Stimulated activated CD4-positive, alpha-beta T cell treated with anti-CD3 and anti-CD28 coated beads, Interleukin-12 subunit alpha, Interleukin-12 subunit beta, amount 100 ng/mL, for 4 hours (primary cell): ENCODE measurements around the gene SEC11C.

Experiments
- DNase-seq: peaks from one replicate; pipeline ENCODE4 v3.0.0-alpha.2; 2020

Gene SEC11C

DNA sequence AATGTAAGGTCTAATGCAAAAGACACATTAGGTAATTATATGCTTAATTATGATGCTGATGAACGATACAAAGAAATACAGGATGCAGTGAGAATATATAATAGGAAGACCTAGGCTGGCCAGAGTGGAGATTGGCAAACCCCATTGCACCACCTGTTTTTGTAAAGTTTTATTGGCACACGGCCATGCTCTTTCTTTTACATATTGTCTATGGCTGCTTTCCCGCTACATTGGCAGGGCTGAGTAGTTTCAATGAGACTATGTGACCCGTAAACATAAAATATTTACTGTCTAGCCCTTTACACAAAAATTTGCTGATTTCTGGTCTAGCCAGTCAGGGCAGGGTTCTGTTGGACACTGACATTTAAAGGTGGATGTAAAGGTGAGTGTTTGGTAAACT, 5.4 kb downstream of the SEC11C start:
- DNase-seq = no peak

DNA sequence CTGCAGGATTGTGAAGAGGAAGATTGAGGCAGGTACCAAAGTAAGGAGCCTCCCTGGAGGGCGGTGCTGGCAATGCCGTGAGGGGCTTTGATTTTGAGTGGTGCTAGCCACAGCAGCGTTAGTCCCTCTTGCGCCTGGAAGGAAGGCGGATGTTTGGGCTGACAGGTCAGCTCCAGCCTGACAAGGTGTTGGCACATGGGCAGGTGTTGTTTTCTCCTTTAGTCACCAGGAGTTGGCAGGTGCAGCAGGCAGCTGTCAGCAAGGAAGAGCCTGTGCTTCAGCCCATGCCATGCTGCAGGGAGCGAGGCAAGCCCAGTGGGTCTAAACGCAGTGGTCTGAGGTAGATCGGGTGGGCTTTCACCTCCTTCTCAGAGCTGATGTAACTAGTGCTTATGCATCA, 8.5 kb downstream of the SEC11C start:
- DNase-seq = no peak

DNA sequence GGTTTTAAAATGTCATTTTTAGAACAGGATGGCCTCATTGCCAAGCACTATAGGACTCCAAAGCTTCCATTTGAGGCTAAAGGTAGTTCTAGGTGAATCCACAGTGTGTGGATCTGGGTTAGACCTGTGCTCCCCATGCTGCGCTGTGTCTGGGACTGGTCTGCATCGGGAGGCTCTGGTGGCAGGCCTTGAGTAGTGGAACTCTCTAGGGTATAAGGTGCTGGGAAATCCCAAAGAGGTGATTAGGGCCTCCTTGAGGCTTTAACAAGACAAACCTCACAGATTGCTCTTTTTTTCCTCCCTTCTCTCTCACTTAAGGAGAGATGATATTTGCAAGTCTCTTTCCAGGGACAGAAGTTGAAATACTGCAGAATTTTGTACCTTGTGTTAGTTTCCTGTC, 9.3 kb downstream of the SEC11C start:
- no peak for DNase-seq

DNA sequence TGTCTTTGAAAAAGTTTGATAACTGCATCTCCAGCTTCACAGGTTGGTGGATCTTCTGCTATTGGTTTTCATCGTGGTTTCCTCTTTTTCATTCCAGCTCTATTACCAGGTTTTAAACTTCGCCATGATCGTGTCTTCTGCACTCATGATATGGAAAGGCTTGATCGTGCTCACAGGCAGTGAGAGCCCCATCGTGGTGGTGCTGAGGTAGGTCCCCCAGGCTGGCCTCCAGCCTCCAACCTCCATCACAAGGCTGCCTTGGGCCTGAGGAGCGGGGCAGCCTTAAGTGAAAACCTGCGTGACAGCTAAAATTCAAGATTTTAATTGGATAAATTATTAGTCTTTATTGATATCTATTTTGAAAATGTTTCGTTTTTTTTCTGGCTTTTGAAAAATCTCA, 9.7 kb downstream of the SEC11C start:
- DNase-seq = no peak

DNA sequence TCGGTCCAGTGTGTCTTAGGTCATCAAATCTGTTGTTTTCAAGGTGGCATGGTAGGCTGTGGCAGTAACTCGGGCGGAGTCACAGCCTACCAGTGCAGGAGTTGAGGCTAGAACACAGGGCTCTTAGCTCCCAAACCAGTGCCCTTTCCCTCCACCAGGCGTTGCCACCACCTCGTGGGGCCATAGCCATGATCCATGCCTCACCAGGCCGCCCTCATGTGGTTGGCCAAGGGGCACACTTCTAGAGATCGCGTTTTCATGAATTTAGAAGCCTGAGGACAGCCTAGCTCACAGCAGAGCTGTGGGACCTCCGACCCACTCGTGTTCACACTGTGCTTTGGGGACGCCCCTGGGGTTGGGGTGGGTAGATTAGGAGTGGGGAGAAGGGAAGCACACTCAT, 10.6 kb downstream of the SEC11C start:
- DNase-seq = no peak

DNA sequence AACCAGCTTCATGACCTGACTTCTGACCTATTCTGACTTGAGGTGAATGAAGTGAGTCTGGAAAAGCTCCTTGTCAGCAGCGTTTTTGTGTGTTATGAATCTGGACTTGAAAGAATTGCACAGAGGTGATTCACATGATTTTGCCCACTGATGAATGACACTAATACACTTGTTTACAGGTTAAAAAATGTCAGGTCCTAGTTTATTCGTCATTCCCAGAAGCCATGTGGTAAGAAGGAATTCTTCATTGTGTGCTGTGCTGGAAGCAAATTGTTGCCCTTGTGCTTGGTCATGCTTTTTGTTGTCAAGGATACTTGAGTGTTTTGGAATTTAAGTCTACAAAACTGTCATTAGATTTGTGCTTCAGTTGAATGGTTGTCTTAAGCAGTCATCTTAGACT, 15.5 kb downstream of the SEC11C start:
- no peak for DNase-seq

DNA sequence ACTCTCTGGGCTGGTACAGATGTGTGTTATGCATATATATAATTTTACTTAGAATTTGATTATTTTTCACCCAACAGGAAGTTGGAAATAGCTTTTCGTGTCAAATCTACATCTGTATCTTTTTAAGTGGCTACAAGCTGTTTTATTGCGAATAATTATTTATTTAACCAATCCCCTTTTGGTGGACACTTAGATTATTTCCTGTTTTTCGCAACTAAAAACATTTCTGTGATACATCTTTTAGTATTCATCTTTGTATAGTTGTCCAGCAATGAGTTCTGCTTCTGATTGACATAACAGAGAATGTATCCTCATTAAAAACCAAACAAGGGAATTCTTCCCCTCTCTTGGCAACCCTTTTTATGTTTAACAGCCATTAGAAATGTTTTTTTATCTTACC, 16.6 kb downstream of the SEC11C start:
- no peak for DNase-seq

DNA sequence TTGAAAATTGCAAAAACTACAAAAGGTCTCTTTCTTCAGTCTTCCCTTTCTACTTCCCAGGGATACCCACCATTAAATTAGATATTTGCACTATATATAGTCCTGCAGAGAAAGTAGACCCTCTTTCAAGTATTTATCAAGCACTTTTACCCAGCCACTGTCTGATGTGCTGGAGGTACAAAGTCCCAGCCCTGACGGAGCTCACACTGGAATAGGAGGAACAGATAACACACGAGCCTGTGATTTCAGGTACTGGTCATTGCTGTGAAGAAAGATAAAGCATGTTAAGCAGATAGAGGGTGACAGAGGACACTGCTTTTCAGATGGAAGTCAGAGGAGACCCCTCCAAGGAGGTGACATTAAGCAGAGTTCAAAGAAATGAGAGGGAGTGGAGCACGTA, 19.6 kb downstream of the SEC11C start:
- no peak for DNase-seq

DNA sequence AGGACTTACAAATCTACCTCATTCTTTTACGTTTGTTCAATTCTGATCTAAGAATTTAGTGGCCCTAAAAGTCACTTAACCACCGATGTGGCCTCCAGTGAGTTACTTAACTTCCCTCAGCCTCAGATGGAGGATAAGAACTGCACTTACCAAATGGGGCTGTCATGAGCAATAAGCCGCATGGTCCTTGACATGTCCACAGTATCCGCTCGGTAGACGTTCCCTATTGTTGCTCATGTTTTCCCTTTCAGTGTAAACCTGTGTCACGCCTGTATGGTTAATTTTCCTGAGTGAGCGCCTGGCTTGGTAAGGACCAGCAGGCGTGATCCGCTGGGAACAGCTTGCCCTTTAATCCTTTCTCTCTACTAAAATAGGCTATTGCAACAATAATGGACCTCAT, 20.3 kb downstream of the SEC11C start:
- DNase-seq = no peak

DNA sequence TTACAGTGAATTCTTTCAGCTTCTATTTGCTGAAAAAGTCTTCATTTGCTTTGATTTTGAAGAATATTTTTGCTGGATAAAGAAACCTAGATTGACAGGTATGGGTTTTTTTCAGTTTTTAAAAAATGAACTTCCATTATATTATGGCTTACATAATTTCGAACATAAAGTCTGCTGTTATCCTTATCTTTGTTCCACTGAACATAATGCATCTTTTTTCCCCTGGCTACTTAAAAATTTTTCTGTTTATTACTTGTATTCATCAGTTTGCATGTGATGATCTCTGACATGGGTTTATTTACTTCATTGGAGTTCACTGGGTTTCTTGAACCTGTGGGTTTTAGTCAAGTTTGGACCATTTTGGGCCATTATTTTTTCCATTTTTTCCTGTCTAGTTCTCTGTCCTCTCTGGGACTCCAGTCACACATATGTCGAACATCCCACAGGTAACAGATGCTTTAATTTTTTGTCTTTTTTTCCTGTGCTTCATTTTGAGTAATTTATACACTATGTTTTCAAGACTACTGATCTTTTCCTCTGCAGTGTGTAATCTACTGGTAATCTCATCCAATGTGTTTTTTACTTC, 33.1 kb downstream of the SEC11C start:
- DNase-seq = no peak

DNA sequence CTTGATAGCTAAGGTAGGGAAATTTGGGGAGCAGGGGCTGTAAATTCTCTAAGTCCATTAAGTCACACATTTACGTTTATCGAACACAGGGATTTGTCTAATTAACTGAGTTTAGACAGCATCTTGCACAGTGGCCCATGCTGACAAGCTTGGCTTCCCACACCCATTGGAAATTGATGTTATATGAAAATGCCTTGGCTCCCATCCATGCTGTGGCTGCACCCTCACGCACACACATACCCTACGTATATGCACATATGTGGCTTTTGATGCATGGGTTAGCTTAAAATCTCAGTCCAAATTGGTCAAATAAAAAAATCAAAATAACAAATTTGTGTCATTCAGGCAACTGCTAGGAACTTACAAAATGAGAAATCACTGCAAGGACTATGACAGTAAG, 37.8 kb downstream of the SEC11C start:
- DNase-seq = no peak

DNA sequence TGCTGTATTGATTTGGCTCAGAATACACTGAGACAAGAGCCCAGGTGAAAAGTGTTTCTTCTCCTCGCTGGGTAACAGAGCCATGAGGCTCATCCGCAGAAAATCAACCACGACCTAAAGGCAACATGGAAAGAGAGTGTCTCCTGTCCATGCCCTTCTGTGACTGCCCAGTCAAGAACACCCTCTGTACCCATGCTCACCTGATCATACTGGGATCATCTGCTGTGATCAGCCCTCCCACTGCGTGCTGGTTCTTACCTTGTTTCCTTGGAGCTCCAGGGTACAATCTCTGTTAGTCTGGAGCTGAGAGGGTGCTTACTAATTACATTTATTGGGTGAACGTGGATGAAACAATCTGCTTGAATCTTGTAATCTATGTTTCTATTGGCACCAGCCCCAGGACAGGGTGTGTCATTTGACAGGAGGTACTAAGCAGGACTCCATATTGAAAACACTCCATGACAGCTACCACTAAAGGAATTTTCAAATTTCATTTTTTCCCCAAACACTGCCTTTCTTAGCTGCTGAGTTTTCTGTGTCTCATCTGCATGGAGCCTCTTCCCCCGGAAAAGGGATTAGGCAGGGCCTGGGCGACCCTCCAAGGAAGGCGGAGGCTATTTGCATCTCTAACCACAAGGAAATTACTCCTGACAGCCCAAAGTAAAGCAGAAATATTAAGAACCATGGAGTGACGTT, 40.6 kb downstream of the SEC11C start:
- DNase-seq = no peak

DNA sequence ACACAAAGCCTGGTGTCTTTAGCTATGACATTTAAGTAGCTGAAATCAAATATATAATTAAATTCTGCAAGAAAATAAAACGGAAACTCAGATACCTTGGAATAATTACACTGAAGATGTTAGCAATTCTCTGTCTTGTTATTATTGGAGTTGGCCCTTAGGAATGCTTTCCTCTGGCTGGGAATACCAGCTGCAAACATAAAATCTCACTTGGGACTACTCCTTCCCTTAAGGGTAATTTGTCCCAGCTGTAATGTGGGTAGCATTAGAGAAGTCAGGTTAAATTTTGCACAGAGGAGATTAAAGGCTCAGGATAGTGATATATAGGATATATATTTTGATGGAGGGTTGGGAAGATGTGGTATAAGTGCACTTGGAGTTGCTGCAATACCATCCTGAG, 43.0 kb downstream of the SEC11C start:
- no peak for DNase-seq

DNA sequence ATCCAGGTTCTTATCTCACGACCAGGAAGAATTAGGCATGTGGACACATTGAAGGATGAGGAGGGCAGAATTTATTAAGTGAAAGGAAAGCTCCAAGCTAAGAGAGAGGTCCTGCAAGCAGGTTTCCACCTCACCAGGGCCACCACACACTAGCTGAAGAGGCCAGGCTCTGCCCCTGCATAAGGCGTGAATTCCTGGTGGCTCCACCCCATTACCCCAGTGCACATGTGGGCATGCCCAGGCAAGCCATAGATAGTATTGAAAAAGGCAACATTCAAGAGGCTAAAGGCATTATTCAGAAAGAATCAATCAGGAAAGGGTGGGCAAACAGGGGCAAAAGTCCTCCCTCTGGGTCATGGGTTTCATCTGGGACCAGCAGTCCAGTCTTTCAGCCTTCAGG, 49.3 kb downstream of the SEC11C start:
- DNase-seq = no peak

DNA sequence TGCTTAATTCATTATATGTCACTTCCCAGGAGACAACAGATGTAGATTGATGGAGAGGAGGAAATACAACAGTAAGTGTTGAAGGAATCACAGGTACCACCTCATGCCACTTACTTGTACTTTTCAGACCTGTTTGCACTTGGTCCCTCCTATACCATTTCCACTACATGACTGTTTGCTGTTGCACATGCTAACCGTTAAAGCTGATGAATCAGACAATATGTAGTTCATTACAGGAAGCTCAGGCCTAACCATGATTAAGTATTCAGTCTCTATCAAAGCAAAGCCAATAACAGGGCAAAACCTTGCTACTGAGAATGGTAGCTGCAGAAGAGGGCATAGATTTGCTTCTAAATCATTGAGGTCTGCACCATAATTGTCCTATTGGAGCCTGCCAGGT, 50.1 kb downstream of the SEC11C start:
- DNase-seq = no peak

DNA sequence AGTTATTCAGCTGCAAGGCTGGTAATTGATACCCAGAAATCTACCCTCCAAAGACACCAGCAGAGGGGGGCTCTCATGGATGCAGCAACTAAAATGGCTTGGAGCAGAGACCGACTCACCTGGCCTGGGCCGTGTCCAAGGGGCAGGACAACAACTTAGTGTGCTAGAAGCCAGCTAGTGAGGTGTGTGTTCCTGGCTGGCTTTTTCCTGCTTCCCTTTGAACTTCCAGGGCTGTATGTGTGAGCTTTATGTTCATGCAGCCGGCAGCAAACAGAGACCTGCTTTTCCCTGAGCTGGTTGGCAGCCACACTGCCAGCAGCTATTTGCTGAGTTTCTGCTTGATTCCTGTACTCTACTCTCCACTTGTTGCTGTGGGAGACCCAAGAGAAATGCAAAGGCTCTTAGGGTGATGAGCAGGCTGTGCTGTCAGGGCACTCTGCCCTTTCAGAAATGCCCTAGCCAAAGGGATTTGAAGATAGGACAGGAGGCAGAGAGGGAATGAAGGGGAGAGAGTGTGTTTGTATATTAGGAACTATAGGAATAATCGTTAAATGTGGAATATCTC, 56.6 kb downstream of the SEC11C start:
- no peak for DNase-seq

DNA sequence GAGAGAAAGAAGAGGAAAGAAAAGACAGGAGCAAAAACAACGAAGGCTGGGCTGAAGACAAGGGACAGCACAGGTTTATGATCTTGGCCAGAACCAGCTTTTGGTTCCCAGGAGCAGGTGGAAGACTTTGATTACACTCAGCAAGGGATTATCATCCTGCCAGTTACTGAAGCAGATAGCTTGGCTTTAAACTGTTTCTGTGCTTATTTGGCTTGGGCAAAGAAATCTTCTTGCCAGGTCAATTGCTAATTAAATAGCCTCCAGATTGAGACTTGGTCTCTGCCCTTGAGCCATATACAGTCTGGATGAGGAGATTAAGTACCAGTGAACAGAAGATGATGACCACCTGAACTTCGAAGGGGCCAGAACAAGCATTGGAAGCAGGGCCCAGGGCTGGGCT, 58.0 kb downstream of the SEC11C start:
- no peak for DNase-seq

DNA sequence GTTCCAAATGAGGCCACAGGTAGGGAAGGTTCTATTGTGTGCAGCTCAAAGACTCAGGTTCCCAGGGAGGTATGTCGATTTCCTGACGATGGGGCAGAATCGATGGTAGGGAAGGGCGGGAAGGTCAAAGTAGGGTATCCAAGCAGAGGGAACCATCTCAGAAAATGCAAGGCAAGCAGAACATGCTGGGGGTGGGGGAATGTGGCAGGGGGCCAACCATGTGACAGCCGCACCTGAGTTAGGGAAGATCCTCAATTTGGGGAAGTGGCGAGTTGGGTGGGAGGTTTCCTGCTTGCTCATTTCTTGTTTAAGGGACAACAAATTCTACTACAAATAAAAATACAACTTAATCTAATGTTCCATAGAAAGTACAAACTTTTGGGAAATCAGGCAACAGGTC, 58.5 kb downstream of the SEC11C start:
- no peak for DNase-seq

DNA sequence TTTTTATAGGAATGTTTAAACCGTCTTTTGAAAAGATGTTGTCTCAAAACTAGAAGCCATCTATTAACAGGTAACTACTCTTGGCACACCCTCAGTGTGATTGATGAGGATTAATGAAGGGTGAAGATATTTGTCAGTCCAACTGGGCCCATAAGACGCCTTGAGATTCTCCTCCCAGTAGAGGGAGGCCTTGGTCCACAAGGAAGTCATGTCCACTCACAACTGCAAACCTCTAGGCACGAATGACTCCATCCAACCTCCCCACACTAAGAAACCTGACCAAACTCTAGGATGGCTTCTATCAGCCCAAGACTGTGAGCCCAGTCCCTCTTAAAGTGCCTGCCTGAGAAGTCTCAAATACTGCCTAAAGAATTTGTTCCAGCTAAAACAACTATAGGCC, 61.1 kb downstream of the SEC11C start:
- no peak for DNase-seq

DNA sequence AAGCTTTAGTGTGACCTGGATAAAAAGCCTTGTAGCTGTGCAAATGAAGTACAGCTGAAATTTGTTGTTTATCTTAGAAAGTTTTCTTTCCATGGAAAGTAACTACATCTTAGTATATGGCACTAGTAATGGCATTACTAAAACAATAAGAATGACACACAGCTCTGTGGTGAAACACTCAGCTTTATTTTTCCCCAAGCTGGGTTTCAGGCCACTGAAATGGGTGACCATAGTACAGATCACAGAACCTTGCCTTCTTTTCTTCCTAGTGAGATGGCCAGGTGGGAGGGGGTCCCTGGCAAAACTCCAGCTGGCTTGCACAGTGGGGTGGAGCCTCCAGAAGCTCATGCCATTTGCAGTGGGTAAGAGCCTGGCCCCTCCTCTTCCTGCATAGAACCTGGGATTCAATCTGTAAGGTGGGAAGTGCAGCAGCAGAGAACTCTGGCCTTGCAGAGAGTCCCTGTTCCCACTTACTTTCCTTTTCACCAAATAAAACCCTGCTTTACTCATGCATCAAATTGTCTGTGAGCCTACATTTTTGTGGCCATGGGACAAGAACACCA, 62.7 kb downstream of the SEC11C start:
- DNase-seq = no peak

DNA sequence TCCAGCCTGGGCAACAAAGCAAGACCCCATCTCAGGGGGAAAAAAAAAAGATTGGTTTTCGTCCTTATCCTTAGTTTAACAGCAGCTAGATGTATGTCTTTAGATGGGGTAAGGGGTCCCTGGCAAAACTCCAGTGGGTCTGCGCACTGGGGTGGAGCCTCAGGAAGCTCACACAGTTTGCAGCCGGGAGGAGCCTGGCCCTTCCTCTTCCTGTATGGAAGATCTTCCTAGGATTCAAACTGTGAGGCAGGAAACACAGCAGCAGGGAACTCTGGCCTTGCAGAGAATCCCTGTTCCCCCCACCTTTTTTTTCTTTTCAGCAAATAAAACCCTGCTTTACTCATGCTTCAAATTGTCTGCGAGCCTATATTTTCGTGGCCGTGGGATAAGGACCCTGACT, 67.8 kb downstream of the SEC11C start:
- DNase-seq = no peak
